Skeletal muscle satellite cell (primary cell): Measurements from ENCODE around the gene WDR7.

Experiments
- H3K27me3 ChIP-seq: 2 replicates; pipeline ENCODE4 v1.7.0; 2013; ENCODE audit warnings: low read length; ENCODE audit not compliant: control insufficient read depth, insufficient read depth
- H3K36me3 ChIP-seq: 2 replicates; pipeline ENCODE4 v1.7.0; 2013; ENCODE audit warnings: mild to moderate bottlenecking, control low read depth, low read length; ENCODE audit not compliant: insufficient read depth
- H3K4me1 ChIP-seq: 2 replicates; pipeline ENCODE4 v1.7.0; 2013; ENCODE audit warnings: low read length; ENCODE audit not compliant: control insufficient read depth, insufficient read depth
- H3K4me2 ChIP-seq: 2 replicates; pipeline ENCODE4 v1.7.0; 2013; ENCODE audit warnings: mild to moderate bottlenecking, low read length
- H3K4me3 ChIP-seq: 2 replicates; pipeline ENCODE4 v1.7.0; 2013; ENCODE audit warnings: low read length
- H3K9ac ChIP-seq: 2 replicates; pipeline ENCODE4 v1.7.0; 2013; ENCODE audit warnings: mild to moderate bottlenecking, low read depth, low read length, moderate library complexity
- H3K9me3 ChIP-seq: replicated peaks from 2 replicates; pipeline ENCODE4 v1.7.0; 2013; ENCODE audit warnings: mild to moderate bottlenecking, control low read depth, low read length

The WDR7 gene

GRCh38 chr18:57077005-57077765, 426.0 kb downstream of the WDR7 start:
- Histone ChIP-seq H3K9ac (no peak overlapping the region), H3K27me3 (no peaks in the 10 kb centered on the region), H3K9me3 (no peaks in the 10 kb centered on the region), H3K36me3 (no peaks in the 10 kb centered on the region), H3K4me1 (no peaks in the 10 kb centered on the region), H3K4me2 (no peak overlapping the region), H3K4me3 (no peak overlapping the region)

- no peaks in the 10 kb centered on the region for H3K36me3 ChIP-seq
- H3K27me3 ChIP-seq: no peaks in the 10 kb centered on the region
- no peaks in the 10 kb centered on the region for H3K9me3 ChIP-seq
- no peak overlapping the region for H3K9ac ChIP-seq
- no peaks in the 10 kb centered on the region for H3K4me1 ChIP-seq
- H3K4me3 ChIP-seq: no peak overlapping the region
- H3K4me2 ChIP-seq: no peak overlapping the region
Measured at GRCh38 chr18:57077786-57078552, 426.8 kb downstream of the WDR7 start.

- Histone ChIP-seq H3K36me3 (no peaks in the 10 kb centered on the region), H3K9ac (no peak overlapping the region), H3K4me1 (no peaks in the 10 kb centered on the region), H3K4me2 (no peak overlapping the region), H3K27me3 (no peaks in the 10 kb centered on the region), H3K9me3 (no peaks in the 10 kb centered on the region), H3K4me3 (no peak overlapping the region)
Measured at GRCh38 chr18:57078614-57079013, 427.5 kb downstream of the WDR7 start.

GRCh38 chr18:57080479-57080878, 429.3 kb downstream of the WDR7 start:
- Histone ChIP-seq H3K9ac (no peak overlapping the region), H3K4me2 (no peak overlapping the region), H3K4me3 (no peak overlapping the region), H3K36me3 (no peaks in the 10 kb centered on the region), H3K27me3 (no peaks in the 10 kb centered on the region), H3K4me1 (no peaks in the 10 kb centered on the region), H3K9me3 (no peaks in the 10 kb centered on the region)

- Histone ChIP-seq H3K27me3 (no peaks in the 10 kb centered on the region), H3K9ac (no peak overlapping the region), H3K4me3 (no peak overlapping the region), H3K4me2 (no peak overlapping the region), H3K4me1 (no peaks in the 10 kb centered on the region), H3K36me3 (no peaks in the 10 kb centered on the region), H3K9me3 (no peaks in the 10 kb centered on the region)
Measured at GRCh38 chr18:57081899-57082298, 430.7 kb downstream of the WDR7 start.

- Histone ChIP-seq H3K4me1 (no peaks in the 10 kb centered on the region), H3K9ac (no peak overlapping the region), H3K36me3 (no peaks in the 10 kb centered on the region), H3K27me3 (no peaks in the 10 kb centered on the region), H3K4me3 (no peak overlapping the region), H3K4me2 (no peak overlapping the region), H3K9me3 (no peaks in the 10 kb centered on the region)
Measured at GRCh38 chr18:57083485-57083884, 432.3 kb downstream of the WDR7 start.

GRCh38 chr18:57084331-57085271, 433.4 kb downstream of the WDR7 start:
- H3K9me3 ChIP-seq: no peaks in the 10 kb centered on the region
- H3K27me3 ChIP-seq: no peaks in the 10 kb centered on the region
- H3K4me3 ChIP-seq: no peak overlapping the region
- no peak overlapping the region for H3K4me2 ChIP-seq
- H3K9ac ChIP-seq: no peak overlapping the region
- no peaks in the 10 kb centered on the region for H3K4me1 ChIP-seq
- no peaks in the 10 kb centered on the region for H3K36me3 ChIP-seq

- H3K4me1 ChIP-seq: no peaks in the 10 kb centered on the region
- no peak overlapping the region for H3K4me3 ChIP-seq
- H3K36me3 ChIP-seq: no peaks in the 10 kb centered on the region
- H3K9me3 ChIP-seq: no peaks in the 10 kb centered on the region
- no peak overlapping the region for H3K9ac ChIP-seq
- no peaks in the 10 kb centered on the region for H3K27me3 ChIP-seq
- H3K4me2 ChIP-seq: no peak overlapping the region
Measured at GRCh38 chr18:57085371-57085770, 434.2 kb downstream of the WDR7 start.

GRCh38 chr18:57086163-57086562, 435.0 kb downstream of the WDR7 start:
- no peaks in the 10 kb centered on the region for H3K27me3 ChIP-seq
- H3K9ac ChIP-seq: no peak overlapping the region
- H3K36me3 ChIP-seq: no peaks in the 10 kb centered on the region
- H3K4me2 ChIP-seq: no peak overlapping the region
- no peak overlapping the region for H3K4me3 ChIP-seq
- H3K9me3 ChIP-seq: no peaks in the 10 kb centered on the region
- H3K4me1 ChIP-seq: no peaks in the 10 kb centered on the region
